Measurements from ENCODE around the gene ATP5MC3. TPM values are rescaled to one million over a fixed set of nuclear protein-coding genes. Genes with fewer than 3 reads are reported as not detected.
"Not testable (repeated sequence)": the region's sequence is repeated elsewhere in the genome, so short reads cannot be mapped to it uniquely, and the experiment has no call there.

Gene ATP5MC3
- total RNA-seq, result 10 to 100 TPM; 77.0 to 81.3 TPM
- polyA plus RNA-seq, result 100 to 1,000 TPM; 315 to 401 TPM

GRCh38 chr2:175181104-175181876 is at the start of gene ATP5MC3:
Gene ATP5MC3 (minus strand): TSS chr2:175181710. CDS start chr2:175181393, 317 bp downstream.
- no peaks in the 10 kb centered on the region for H3K9me3 ChIP-seq (ENCODE audit: control insufficient read depth in 1 of 2, low read length in 2 of 2)
- peaks cover 14 to 22% (median 18%) of the 10 kb centered on the region in 4 donors for H3K4me1 Mint-ChIP-seq
- H3K27ac ChIP-seq (ENCODE audit: low read depth, low read length), result peak within 1 kb of the TSS; percentile 83
- intact Hi-C loops (cut with micrococcal nuclease), result loop anchor here (1.0 to 10.0 kb wide), 3 partner anchors 13 to 146 kb away; partner anchors contain the start of gene ATF2
- H3K4me3 Mint-ChIP-seq, result peak within 1 kb of the TSS; percentile 80 to 95 (median 93)
- DNase-seq, result peak; percentile 89 to 91 (median 90)
- ChIA-PET CTCF (ENCODE audit: partially characterized antibody) (interaction anchor here (2.7 kb wide), 1 partner anchor 13 kb away, joined by 11 read pairs; the partner anchor contains the start of gene ATF2), POLR2A (ENCODE audit: partially characterized antibody) (interaction anchor here (0.8 to 6.2 kb wide), 2 partner anchors 9 to 13 kb away, joined by 3 to 48 read pairs; partner anchors contain the start of gene ATF2)
- peak within 1 kb of the TSS; percentile 59 to 84 for H3K4me3 ChIP-seq (ENCODE audit: low read length in 2 of 2)
- H3K36me3 Mint-ChIP-seq, result peaks cover 34 to 35% of the 10 kb centered on the region in 2 donors
- H3K27me3 ChIP-seq (ENCODE audit: insufficient read depth, low read length), result no peaks in the 10 kb centered on the region
- H3K27ac Mint-ChIP-seq, result peak within 1 kb of the TSS; percentile 79 to 98 (median 95)
- H3K27me3 Mint-ChIP-seq, result peaks cover 0 to 2% of the 10 kb centered on the region in 2 donors
- peaks cover 29% of the 10 kb centered on the region for H3K36me3 ChIP-seq (ENCODE audit: insufficient read depth, low read length)
- H3K9me3 Mint-ChIP-seq, result peaks cover 0 to 6% (median 0%) of the 10 kb centered on the region in 8 donors
- H3K4me1 ChIP-seq (ENCODE audit: insufficient read depth, low read length), result peaks cover 25% of the 10 kb centered on the region

DNA sequence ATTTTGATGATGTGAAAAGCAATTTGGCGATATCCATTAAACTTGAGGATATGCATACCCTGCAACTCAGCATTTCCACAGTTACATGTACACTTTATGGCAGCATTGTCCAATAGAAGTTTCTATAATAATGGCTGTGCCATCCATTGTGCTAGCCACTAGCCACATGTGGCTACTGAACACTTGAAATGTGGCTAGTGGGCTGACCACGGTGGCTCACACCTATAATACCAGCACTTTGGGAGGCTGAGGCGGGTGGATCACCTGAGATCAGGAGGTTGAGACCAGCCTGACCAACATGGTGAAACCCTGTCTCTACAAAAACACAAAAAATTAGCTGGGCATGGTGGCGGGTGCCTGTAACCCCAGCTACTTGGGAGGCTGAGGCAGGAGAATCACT is 47.1 kb upstream of the ATP5MC3 start:
- POLR2A ChIA-PET (ENCODE audit: partially characterized antibody); H3K27ac ChIP-seq (ENCODE audit: low read depth, low read length); H3K9me3 ChIP-seq (ENCODE audit: control insufficient read depth in 1 of 2, low read length in 2 of 2); H3K4me3 Mint-ChIP-seq; H3K4me1 Mint-ChIP-seq; DNase-seq; CTCF ChIA-PET (ENCODE audit: partially characterized antibody); H3K4me3 ChIP-seq (ENCODE audit: low read length in 2 of 2); intact Hi-C loops (cut with micrococcal nuclease); H3K36me3 Mint-ChIP-seq; H3K4me1 ChIP-seq (ENCODE audit: insufficient read depth, low read length); H3K27me3 ChIP-seq (ENCODE audit: insufficient read depth, low read length); H3K9me3 Mint-ChIP-seq; H3K36me3 ChIP-seq (ENCODE audit: insufficient read depth, low read length); H3K27ac Mint-ChIP-seq: not testable (repeated sequence)
- peaks cover 3 to 10% of the 10 kb centered on the region in 2 donors for H3K27me3 Mint-ChIP-seq

- Histone ChIP-seq H3K27me3 (ENCODE audit: insufficient read depth, low read length) (peaks cover 8% of the 10 kb centered on the region), H3K4me3 (ENCODE audit: low read length in 2 of 2) (no peak overlapping the region), H3K27ac (ENCODE audit: low read depth, low read length) (no peak overlapping the region), H3K4me1 (ENCODE audit: insufficient read depth, low read length) (no peaks in the 10 kb centered on the region), H3K9me3 (ENCODE audit: control insufficient read depth in 1 of 2, low read length in 2 of 2) (no peaks in the 10 kb centered on the region), H3K36me3 (ENCODE audit: insufficient read depth, low read length) (no peaks in the 10 kb centered on the region)
- Mint-ChIP-seq H3K4me3 (no peak overlapping the region), H3K36me3 (no peaks in the 10 kb centered on the region), H3K9me3 (peaks cover 0 to 2% (median 0%) of the 10 kb centered on the region in 8 donors), H3K27me3 (peaks cover 7 to 15% of the 10 kb centered on the region in 2 donors), H3K4me1 (no peaks in the 10 kb centered on the region), H3K27ac (no peak overlapping the region)
- ChIA-PET CTCF (ENCODE audit: partially characterized antibody) (no interaction called here), POLR2A (ENCODE audit: partially characterized antibody) (no interaction called here)
- intact Hi-C loops (cut with micrococcal nuclease), result no loop called here
- no peak for DNase-seq
Observed at GRCh38 chr2:175228179-175228578, 46.7 kb upstream of the ATP5MC3 start.

DNA sequence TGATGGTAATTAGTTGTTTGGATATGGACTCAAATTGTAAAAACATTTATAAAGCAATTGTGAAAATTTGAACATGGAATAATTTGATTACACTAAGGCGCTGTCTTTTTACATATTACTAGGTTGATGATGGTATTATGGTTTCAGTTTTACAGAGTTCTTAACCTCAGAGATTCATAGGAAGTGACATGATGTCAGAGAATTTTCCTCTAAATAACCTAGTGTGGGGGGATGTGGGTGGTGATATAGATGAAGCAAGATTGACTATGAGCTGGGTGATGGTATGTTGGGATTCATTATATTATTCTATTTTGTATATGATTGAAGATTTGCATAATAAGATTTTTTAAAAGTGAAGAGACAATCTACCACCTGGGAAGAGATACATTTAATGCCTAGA is 45.9 kb upstream of the ATP5MC3 start:
- H3K4me3 Mint-ChIP-seq, result no peak overlapping the region
- ChIA-PET CTCF (ENCODE audit: partially characterized antibody) (no interaction called here), POLR2A (ENCODE audit: partially characterized antibody) (no interaction called here)
- H3K36me3 ChIP-seq (ENCODE audit: insufficient read depth, low read length), result no peaks in the 10 kb centered on the region
- intact Hi-C loops (cut with micrococcal nuclease), result no loop called here
- peaks cover 8% of the 10 kb centered on the region for H3K27me3 ChIP-seq (ENCODE audit: insufficient read depth, low read length)
- no peak overlapping the region for H3K27ac Mint-ChIP-seq
- no peaks in the 10 kb centered on the region for H3K36me3 Mint-ChIP-seq
- H3K9me3 Mint-ChIP-seq, result peaks cover 0 to 2% (median 0%) of the 10 kb centered on the region in 8 donors
- H3K27ac ChIP-seq (ENCODE audit: low read depth, low read length), result no peak overlapping the region
- DNase-seq, result no peak
- H3K4me3 ChIP-seq (ENCODE audit: low read length in 2 of 2), result no peak overlapping the region
- no peaks in the 10 kb centered on the region for H3K4me1 Mint-ChIP-seq
- H3K9me3 ChIP-seq (ENCODE audit: control insufficient read depth in 1 of 2, low read length in 2 of 2), result no peaks in the 10 kb centered on the region
- peaks cover 10 to 17% of the 10 kb centered on the region in 2 donors for H3K27me3 Mint-ChIP-seq
- no peaks in the 10 kb centered on the region for H3K4me1 ChIP-seq (ENCODE audit: insufficient read depth, low read length)

- Histone ChIP-seq H3K27me3 (ENCODE audit: insufficient read depth, low read length) (peaks cover 8% of the 10 kb centered on the region), H3K4me1 (ENCODE audit: insufficient read depth, low read length) (no peaks in the 10 kb centered on the region), H3K27ac (ENCODE audit: low read depth, low read length) (no peak overlapping the region), H3K9me3 (ENCODE audit: control insufficient read depth in 1 of 2, low read length in 2 of 2) (no peaks in the 10 kb centered on the region), H3K4me3 (ENCODE audit: low read length in 2 of 2) (no peak overlapping the region), H3K36me3 (ENCODE audit: insufficient read depth, low read length) (no peaks in the 10 kb centered on the region)
- POLR2A ChIA-PET (ENCODE audit: partially characterized antibody), result no interaction called here
- intact Hi-C loops (cut with micrococcal nuclease), result no loop called here
- Mint-ChIP-seq H3K27me3 (peaks cover 10 to 15% of the 10 kb centered on the region in 2 donors), H3K36me3 (no peaks in the 10 kb centered on the region), H3K4me3 (no peak overlapping the region), H3K9me3 (no peaks in the 10 kb centered on the region), H3K27ac (no peak overlapping the region), H3K4me1 (no peaks in the 10 kb centered on the region)
- DNase-seq, result no peak
- CTCF ChIA-PET (ENCODE audit: partially characterized antibody), result no interaction called here
Observed at GRCh38 chr2:175220075-175220474, 38.6 kb upstream of the ATP5MC3 start.

GRCh38 chr2:175218551-175218950 is 37.0 kb upstream of the ATP5MC3 start:
- Mint-ChIP-seq H3K27me3 (peaks cover 10 to 13% of the 10 kb centered on the region in 2 donors), H3K36me3 (no peaks in the 10 kb centered on the region), H3K27ac (no peak overlapping the region), H3K9me3 (no peaks in the 10 kb centered on the region), H3K4me1 (no peaks in the 10 kb centered on the region), H3K4me3 (no peak overlapping the region)
- Histone ChIP-seq H3K27me3 (ENCODE audit: insufficient read depth, low read length) (peaks cover 2% of the 10 kb centered on the region), H3K36me3 (ENCODE audit: insufficient read depth, low read length) (no peaks in the 10 kb centered on the region), H3K27ac (ENCODE audit: low read depth, low read length) (no peak overlapping the region), H3K9me3 (ENCODE audit: control insufficient read depth in 1 of 2, low read length in 2 of 2) (no peaks in the 10 kb centered on the region), H3K4me1 (ENCODE audit: insufficient read depth, low read length) (no peaks in the 10 kb centered on the region), H3K4me3 (ENCODE audit: low read length in 2 of 2) (no peak overlapping the region)
- intact Hi-C loops (cut with micrococcal nuclease), result no loop called here
- CTCF ChIA-PET (ENCODE audit: partially characterized antibody), result interaction anchor here (0.7 kb wide), 1 partner anchor 384 kb away, joined by 3 read pairs; no protein-coding TSS in a partner anchor
- POLR2A ChIA-PET (ENCODE audit: partially characterized antibody), result no interaction called here
- no peak for DNase-seq

DNA sequence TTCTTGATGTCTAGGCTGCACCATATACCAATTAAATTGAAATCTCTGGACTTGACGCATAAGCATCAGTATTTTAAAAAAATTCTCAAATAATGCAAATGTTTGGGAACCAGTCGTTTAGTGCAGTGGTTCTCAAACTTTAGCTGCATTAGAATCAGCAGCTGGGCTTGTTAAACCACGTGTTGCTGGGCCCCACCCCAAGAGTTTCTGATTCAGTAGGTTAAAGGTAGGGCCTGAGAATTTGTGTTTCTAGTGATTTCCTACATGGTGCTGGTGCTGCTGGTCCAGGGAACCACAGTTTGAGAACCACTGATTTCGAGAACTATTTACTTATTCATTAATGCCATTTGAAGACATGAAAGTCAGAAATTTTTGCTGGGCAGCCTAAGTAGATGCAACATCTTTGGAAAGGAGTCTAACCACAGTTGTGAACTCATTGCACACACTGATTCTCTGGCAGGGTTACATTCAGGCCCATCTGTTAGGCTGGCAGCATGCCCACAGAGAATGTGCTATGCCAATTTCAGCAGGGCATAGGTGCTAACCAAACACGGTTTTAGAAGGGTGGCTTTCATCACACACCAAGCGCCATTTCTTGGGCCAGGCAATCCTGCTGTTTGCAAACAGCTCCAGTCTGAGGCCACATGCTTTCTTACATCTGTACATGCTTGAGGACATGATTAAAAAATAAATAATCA is 26.4 kb upstream of the ATP5MC3 start:
- intact Hi-C loops (cut with micrococcal nuclease), result no loop called here
- Mint-ChIP-seq H3K4me3 (no peak overlapping the region), H3K27ac (no peak overlapping the region), H3K4me1 (peaks cover 0 to 4% (median 3%) of the 10 kb centered on the region in 4 donors), H3K27me3 (peaks cover 3 to 9% of the 10 kb centered on the region in 2 donors), H3K36me3 (no peaks in the 10 kb centered on the region), H3K9me3 (no peaks in the 10 kb centered on the region)
- ChIA-PET CTCF (ENCODE audit: partially characterized antibody) (interaction anchor here (0.6 kb wide), 1 partner anchor 22 kb away, joined by 4 read pairs; no protein-coding TSS in a partner anchor), POLR2A (ENCODE audit: partially characterized antibody) (no interaction called here)
- Histone ChIP-seq H3K27ac (ENCODE audit: low read depth, low read length) (no peak overlapping the region), H3K36me3 (ENCODE audit: insufficient read depth, low read length) (no peaks in the 10 kb centered on the region), H3K27me3 (ENCODE audit: insufficient read depth, low read length) (no peaks in the 10 kb centered on the region), H3K4me3 (ENCODE audit: low read length in 2 of 2) (no peak overlapping the region), H3K4me1 (ENCODE audit: insufficient read depth, low read length) (no peaks in the 10 kb centered on the region), H3K9me3 (ENCODE audit: control insufficient read depth in 1 of 2, low read length in 2 of 2) (no peaks in the 10 kb centered on the region)
- DNase-seq, result no peak
